GM21786 (cell line): ENCODE measurements around the gene CC2D1B.

Experiments
- ATAC-seq: cut with Tn5 transposase; IDR thresholded peaks from one replicate; pipeline ENCODE4 v1.9.1; 2021; ENCODE audit not compliant: unreplicated experiment

Gene CC2D1B

DNA sequence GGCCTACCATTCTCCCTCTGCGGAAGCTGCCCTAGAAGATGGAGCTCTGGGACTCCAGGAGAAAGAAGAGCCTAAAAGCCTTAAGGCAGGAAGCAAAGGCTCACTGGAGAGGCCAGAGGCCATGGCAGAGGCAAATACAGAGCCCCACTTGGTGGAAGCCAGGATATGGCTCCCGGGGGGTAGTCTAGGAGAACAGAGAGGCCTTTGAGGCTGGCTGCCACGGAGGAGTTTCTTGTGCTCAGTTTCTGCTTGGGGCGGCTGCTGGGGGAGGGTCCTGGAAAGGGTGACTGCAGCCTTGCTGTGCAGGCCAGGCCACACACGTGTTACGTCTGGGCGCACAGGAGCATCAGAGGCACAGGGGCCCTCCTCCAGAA is 5.4 kb downstream of the CC2D1B start:
- no peak for ATAC-seq

GRCh38 chr1:52359676-52360594 is 6.1 kb downstream of the CC2D1B start:
- ATAC-seq: no peak

GRCh38 chr1:52358851-52359497 is 7.0 kb downstream of the CC2D1B start:
- ATAC-seq: no peak

GRCh38 chr1:52357397-52357796 is 8.6 kb downstream of the CC2D1B start:
- ATAC-seq: no peak

GRCh38 chr1:52356818-52357355 is 9.1 kb downstream of the CC2D1B start:
- ATAC-seq: no peak

DNA sequence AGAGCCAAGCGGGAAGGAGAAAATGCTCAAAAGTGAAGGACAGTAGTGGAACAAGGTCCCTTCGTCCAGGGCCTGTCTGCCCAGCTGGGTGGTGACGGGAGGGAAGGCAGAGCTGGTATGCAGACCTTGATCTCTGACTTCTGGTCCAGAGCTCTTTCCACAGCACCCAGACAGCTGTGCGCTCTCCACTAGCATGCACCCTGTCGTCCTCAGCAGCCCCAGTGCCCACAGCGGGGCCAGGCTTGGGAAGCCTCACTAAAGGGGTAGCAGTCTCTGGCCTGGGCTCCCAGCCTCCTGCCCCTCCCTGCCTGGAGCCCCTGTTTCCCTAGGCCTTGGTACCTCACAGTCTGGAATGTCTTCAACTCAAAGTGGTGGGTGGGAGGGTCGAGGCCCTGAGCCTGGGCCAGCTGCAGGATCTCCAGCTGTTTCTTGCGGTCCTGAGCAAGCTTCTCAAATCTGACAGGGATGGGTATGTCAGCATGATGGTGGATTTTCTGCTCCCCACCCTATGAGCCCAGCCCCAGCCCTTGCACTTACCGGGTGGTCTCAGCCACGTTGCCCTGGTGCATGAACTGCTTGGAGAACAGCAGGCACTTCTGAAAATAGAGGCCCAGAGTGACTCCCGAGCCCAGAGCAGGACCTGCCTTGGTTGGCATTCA is 10.0 kb downstream of the CC2D1B start:
- no peak for ATAC-seq

DNA sequence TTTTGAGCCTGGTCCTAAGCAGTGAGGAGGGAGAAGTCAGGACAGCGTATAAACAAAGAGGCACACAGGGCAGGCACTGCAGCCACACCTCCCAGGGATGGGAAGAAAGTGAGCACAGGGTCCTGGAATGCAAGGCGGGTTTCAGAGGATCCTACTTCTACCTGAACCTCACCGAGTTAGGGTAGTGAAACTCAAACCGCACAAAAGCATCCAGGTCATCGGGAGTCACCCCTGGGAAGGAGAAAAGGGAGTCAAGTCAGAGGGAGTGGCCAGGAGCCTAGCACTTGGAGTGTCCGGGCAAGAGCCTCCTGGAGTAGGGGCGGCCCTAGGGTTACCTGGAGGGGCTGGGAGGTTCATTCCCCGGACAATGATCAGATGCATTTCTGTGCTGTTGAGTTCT is 10.6 kb downstream of the CC2D1B start:
- ATAC-seq: no peak

DNA sequence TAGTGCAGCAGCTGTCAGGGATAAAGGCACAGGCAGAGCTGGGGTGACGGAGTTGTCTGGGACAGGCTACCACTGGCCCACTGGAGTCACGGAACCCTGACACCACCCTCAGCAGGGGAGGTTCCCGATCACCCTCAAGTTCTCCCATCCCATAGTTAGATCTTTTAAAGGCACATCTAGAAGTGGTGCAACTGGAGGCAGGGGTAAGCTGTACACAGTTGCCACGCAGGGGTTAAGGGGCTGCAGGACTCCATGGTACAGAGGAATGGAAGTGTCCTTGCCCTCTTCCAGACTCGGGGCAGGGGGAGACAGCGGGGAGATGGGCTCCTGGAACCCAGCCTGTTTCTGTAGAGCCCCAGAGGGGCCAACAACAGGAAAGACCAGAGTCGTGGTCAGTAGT is 13.3 kb downstream of the CC2D1B start:
- ATAC-seq: no peak

DNA sequence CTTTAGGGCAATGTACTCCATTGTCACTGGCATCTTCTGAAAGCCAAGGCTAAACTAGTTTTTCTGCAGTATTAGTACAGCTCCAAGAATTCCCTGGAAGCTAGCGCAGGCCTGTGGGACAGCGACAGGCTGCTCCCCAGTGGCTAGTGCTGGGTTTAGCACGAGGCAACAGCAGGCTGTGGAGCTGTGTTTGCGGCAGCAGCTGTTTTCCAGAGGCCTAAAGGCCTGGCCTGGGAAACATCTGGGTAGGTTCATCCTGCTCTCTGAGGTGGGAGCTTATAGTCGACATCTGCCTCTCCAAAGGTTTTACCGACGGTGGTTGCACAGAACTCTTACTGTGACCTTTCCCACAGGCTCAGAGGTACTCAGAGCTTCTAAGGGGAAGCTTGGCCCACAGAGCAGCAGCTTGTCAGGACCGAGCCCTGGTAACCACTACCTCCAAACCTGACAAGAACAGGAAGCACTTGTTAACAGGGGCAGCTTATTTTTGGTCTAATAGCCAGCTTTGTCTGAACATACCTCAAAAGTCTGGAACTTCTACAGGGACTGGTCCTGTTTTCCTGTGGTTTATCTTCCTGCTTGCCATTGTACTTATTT is 17.2 kb downstream of the CC2D1B start:
- no peak for ATAC-seq

DNA sequence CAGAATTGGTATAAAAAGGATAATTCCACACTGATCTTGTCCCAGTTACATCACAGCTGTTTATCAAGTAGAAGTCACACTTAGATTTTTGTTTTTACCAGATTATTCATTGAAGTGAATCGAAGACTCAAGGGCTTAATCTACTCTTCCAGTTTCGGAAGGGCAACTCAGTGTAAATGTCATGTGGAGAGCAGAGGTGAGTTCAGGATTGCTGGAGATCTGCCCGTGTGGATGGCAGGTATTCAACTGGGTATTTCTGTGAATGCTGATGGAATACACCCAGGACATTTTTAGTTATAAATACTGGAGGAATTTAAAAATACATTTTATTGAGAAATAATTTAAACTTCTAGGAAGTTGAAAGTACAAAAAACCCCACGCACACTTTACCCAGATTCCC is 19.4 kb downstream of the CC2D1B start:
- no peak for ATAC-seq

- ATAC-seq: no peak
These were observed 20.8 kb downstream of the CC2D1B start for GRCh38 chr1:52345252-52345651.

- ATAC-seq: no peak
These were observed 22.0 kb downstream of the CC2D1B start for GRCh38 chr1:52343979-52344378.

DNA sequence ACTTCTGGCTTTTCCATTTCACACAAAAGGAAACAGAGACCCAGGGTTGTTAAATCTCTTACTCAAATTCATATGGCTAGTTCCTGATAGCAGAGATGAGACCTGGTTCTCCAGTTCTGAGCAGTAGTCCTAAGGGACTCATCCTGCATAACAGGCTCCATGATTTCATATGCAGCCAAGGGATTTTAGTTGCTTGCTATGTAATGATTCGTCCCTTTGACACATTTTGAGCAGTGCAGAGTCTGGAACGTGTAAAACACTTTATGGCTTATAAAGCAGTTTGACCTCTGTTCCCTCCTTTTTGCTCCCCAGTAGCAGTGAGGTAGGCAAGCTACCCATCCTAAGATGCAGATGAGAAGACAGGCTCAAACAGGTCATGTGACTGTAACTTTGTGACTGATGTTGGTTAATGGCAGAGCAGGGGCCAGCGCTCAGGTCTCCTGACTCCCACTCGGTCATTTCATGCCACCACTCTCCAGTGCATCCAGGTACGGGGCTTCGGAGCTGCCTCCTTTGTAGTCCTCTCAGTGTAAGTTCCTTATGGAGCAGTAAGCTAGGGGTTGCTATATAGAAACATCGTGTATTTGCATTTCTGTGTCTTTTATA is 24.2 kb downstream of the CC2D1B start:
- no peak for ATAC-seq

DNA sequence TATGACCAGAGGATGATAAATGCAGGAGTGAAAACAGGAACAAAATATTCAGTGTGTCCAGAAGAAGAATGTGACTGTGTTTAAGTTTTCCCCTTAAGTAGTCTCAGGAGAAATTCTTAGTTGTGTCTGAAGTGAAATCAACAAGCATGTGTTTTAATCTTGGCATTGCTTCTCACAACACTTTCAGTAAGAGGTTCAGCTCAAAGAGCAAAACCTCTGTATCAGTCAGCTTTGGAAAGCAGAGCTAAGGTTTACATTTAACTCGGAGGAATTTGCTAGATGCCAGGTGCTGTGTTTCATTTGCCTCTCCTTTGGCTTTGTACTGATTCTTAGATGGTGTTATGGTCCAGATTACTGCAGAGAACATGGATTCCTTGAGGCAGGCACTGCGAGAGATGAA is 28.6 kb downstream of the CC2D1B start:
- ATAC-seq: no peak

DNA sequence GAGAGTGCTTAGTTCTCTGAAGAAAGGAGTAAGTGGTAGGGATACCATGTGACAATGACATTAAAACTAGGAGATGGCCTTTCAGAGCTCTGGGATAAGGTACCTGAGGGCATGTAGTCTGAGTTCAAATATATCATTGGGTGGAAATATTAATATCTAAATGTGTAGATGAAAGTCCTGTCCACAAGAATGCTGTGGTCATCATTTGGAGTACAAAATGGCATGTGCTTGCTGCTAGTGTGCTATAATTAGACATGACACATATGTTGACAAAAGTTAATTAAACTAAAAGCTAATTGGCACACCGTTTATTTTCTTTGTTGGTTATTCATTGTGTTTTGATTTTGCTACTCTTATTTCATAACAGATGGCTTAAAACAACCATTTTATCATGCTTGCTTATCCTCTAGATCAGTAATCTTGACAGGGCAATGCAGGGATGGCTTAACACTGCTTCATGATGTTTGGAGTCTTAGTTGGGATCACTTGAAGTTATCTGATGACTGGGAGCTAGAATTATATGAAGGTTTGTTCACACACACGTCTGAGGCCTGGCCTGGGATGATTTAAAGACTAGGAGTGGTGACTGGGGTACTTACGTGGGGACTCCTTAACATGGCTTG is 31.0 kb downstream of the CC2D1B start:
- ATAC-seq: no peak

DNA sequence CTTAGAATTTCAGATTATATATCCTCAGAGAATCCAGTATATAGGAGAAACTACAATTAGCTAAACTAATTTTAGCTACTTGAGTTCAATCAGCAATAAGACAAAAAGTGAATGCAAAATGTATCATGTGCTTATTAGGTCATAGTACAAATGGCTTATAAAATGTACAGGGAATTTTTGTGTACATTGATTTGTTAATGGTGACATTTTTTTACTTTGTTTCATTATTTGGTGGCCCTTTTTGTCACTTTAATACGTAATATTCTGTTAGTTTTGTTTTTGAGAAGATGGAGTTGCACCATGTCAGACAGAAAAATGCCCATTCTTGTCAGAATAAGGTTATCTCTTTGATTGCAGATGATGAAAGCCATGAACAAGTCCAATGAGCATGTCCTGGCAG is 33.6 kb downstream of the CC2D1B start:
- ATAC-seq: no peak

GRCh38 chr1:52328615-52329014 is 37.4 kb downstream of the CC2D1B start:
- no peak for ATAC-seq

- ATAC-seq: no peak
These were observed 40.2 kb downstream of the CC2D1B start for GRCh38 chr1:52325786-52326185.

GRCh38 chr1:52323731-52324130 is 42.3 kb downstream of the CC2D1B start:
- ATAC-seq: no peak

DNA sequence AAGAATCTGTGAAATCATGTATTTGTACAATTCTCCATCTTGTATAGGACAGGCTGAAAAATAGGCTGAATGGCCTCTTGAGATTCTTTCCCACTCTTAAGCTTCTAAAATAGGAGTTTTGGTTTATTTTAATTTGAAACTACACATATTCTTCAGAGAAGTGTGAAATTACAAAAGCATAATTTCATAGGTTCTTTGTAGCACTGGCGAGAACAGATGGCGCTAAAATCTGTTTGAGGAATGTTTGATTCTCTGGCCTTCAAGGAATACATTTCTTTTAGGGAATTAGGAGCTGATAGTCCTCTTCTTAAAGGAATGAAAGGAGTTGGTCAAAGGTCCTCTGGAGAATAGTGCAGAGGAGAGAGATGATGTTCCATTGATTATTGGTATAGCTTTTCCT is 44.9 kb downstream of the CC2D1B start:
- ATAC-seq: no peak
